ENCODE measurements around the gene S1PR4.
"Not testable (repeated sequence)": the region's sequence is repeated elsewhere in the genome, so short reads cannot be mapped to it uniquely, and the experiment has no call there.

The S1PR4 gene

DNA sequence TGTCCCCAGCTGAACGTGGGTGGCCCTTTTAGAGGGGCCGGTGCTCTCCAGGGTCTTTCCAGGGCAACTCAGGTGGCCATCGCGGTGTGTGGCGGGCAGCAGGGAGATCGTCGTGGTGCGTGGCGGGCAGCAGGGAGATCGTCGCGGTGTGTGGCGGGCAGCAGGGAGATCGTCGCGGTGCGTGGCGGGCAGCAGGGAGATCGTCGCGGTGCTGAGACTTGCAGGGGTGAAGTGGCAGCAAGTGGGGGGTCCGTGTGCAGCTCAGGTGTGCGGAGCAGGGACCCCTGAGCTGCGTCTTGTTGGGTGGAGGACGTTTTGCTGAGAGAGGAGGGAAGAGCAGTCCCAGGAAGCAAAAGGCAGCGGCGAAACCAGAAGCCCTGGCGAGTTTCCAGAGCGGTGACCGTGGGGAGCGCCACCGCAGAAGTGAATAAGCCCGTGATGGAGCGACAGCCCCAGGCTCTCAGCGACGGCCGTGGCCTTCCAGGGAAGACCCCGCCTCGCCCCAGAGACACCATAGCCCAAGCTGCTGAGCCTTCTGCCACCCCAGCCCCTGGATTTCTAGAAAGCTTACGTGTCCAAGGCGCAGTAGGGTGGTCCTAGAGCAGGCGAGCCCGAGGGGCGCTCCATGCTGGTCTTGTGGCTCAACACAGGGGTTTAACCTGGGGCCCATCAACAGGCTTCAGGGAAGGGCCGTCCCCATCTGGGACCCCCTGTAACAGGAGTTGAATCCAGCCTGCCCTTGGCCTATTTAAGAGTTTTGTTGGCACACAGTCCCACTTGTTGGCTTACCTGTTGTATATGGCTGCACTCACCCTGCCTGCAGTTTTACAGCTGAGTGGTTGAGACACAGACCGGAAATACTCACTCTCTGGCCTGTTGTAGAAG, 12.6 kb downstream of the S1PR4 start:
- no peaks in the 10 kb centered on the region for H3K27me3 ChIP-seq (ENCODE audit: insufficient read depth, poor library complexity, severe bottlenecking)
- TF ChIP-seq CTCF (IDR thresholded peaks at IDR 0.05; ENCODE audit: insufficient read depth, low read length) = no peak
- TF ChIP-seq SPI1 (IDR thresholded peaks at IDR 0.05; ENCODE audit: borderline replicate concordance, low read depth) = no peak
- TF ChIP-seq POLR2AphosphoS5 (IDR thresholded peaks at IDR 0.05; ENCODE audit: low read depth) = no peak
- TF ChIP-seq GABPA (IDR thresholded peaks at IDR 0.05; ENCODE audit: low read depth) = no peak
- H3K27ac ChIP-seq (replicated peaks) = peak overlapping the region; percentile 12; the same call in 1 of the 2 replicates
- no peak overlapping the region for H3K4me3 ChIP-seq (replicated peaks; ENCODE audit: insufficient read depth, low read length)
- DNase-seq (ENCODE audit: low read depth in 1 of 2, low spot score in 1 of 2) = no peak

- not testable (repeated sequence) for DNase-seq (ENCODE audit: low read depth in 1 of 2, low spot score in 1 of 2); H3K27me3 ChIP-seq (ENCODE audit: insufficient read depth, poor library complexity, severe bottlenecking); H3K4me3 ChIP-seq (replicated peaks; ENCODE audit: insufficient read depth, low read length)
- H3K27ac ChIP-seq (replicated peaks) = peak overlapping the region; percentile 12; the same call in 1 of the 2 replicates
Measured at GRCh38 chr19:3191806-3192104, 13.2 kb downstream of the S1PR4 start.

DNA sequence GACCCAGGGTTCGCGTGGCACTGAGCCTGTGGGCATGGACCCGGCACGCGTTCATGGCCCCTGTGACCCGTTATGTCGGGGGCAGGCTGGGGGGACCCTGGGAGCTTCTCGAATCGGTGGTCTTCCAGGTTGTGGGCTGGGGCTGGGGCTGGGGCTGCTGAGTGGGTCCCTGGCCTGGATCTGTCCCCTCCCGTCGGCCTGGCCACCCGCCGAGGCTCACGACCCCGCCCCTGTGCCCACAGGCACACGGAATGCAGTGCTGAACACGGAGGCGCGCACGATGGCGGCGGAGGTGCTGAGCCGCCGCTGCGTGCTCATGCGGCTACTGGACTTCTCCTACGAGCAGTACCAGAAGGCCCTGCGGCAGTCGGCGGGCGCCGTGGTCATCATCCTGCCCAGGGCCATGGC, 13.7 kb downstream of the S1PR4 start:
- Histone ChIP-seq H3K4me3 (replicated peaks; ENCODE audit: insufficient read depth, low read length) (no peak overlapping the region), H3K27ac (replicated peaks) (no peak overlapping the region), H3K27me3 (ENCODE audit: insufficient read depth, poor library complexity, severe bottlenecking) (no peaks in the 10 kb centered on the region)
- TF ChIP-seq SPI1 (IDR thresholded peaks at IDR 0.05; ENCODE audit: borderline replicate concordance, low read depth) (no peak), REST (IDR thresholded peaks at IDR 0.05; ENCODE audit: insufficient replicate concordance, low read depth) (no peak), CTCF (IDR thresholded peaks at IDR 0.05; ENCODE audit: insufficient read depth, low read length) (no peak), GABPA (IDR thresholded peaks at IDR 0.05; ENCODE audit: low read depth) (no peak), POLR2AphosphoS5 (IDR thresholded peaks at IDR 0.05; ENCODE audit: low read depth) (no peak)
- no peak for DNase-seq (ENCODE audit: low read depth in 1 of 2, low spot score in 1 of 2)

DNA sequence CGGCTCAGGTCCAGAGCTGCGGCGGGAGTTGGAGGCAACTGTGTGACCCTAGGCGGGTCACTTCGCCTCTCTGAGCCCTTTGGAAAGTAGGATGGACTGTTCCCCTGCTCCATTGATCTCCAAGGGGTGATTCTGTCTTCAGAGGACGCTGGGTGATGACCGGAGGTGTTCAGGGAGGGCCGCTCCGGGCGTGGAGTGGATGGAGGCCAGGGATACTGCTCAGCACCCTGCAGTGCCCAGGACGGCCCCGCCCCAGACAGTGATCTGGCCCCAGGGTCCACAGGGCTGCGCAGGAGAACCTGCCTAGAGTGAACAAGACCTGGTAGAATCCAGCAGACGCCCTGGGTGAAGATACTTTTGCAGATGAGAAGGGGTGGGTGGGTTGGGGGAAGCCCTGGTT, 14.1 kb downstream of the S1PR4 start:
- Histone ChIP-seq H3K27me3 (ENCODE audit: insufficient read depth, poor library complexity, severe bottlenecking) (no peaks in the 10 kb centered on the region), H3K27ac (replicated peaks) (no peak overlapping the region), H3K4me3 (replicated peaks; ENCODE audit: insufficient read depth, low read length) (no peak overlapping the region)
- TF ChIP-seq SPI1 (IDR thresholded peaks at IDR 0.05; ENCODE audit: borderline replicate concordance, low read depth) (no peak), GABPA (IDR thresholded peaks at IDR 0.05; ENCODE audit: low read depth) (no peak), POLR2AphosphoS5 (IDR thresholded peaks at IDR 0.05; ENCODE audit: low read depth) (no peak), CTCF (IDR thresholded peaks at IDR 0.05; ENCODE audit: insufficient read depth, low read length) (no peak), REST (IDR thresholded peaks at IDR 0.05; ENCODE audit: insufficient replicate concordance, low read depth) (no peak)
- DNase-seq (ENCODE audit: low read depth in 1 of 2, low spot score in 1 of 2) = no peak

Measured in HL-60 (cell line).